HepG2 (cell line): Measurements from ENCODE around the gene TGFBI. TPM values are rescaled to one million over a fixed set of nuclear protein-coding genes. Genes with fewer than 3 reads are reported as not detected.

Experiments
- GATAD1 ChIP-seq: IDR thresholded peaks from 2 replicates; pipeline ENCODE4 v1.6.1; 2016; ENCODE audit warnings: missing genetic modification reagents, missing compliant biosample characterization
- IKZF4 ChIP-seq: sonication (generic); formaldehyde crosslinking; IDR thresholded peaks from 2 replicates; pipeline ENCODE4 v1.5.1; 2020; ENCODE audit warnings: borderline replicate concordance, mild to moderate bottlenecking, low read depth, missing genetic modification reagents; ENCODE audit errors: not compliant biosample characterization
- POGK ChIP-seq: sonication (generic); formaldehyde crosslinking; conservative IDR thresholded peaks from 2 replicates; pipeline ENCODE4 v1.8.0; 2022; ENCODE audit warnings: mild to moderate bottlenecking, moderate library complexity, missing genetic modification reagents
- TCF7L2 ChIP-seq: IDR thresholded peaks from 2 replicates; pipeline ENCODE4 v1.6.1; 2011; ENCODE audit warnings: mild to moderate bottlenecking, low read depth, low read length, moderate library complexity
- TP53 ChIP-seq: sonication (generic); formaldehyde crosslinking; conservative IDR thresholded peaks from 2 replicates; pipeline ENCODE4 v1.4.0; 2020; ENCODE audit warnings: missing genetic modification reagents
- ZBTB25 ChIP-seq: IDR thresholded peaks from 2 replicates; pipeline ENCODE4 v1.6.1; 2018; ENCODE audit warnings: missing genetic modification reagents
- ZFP62 ChIP-seq: sonication (generic); formaldehyde crosslinking; IDR thresholded peaks from 2 replicates; pipeline ENCODE4 v1.4.0; 2020; ENCODE audit warnings: missing genetic modification reagents
- ZNF207 ChIP-seq: fragments of 450-650 bp; IDR thresholded peaks from 2 replicates; pipeline ENCODE4 v1.6.1; 2016; ENCODE audit warnings: antibody characterized with exemption, borderline replicate concordance
- ZNF275 ChIP-seq: sonication (generic); formaldehyde crosslinking; IDR thresholded peaks from 2 replicates; pipeline ENCODE4 v1.8.0; 2022; ENCODE audit warnings: missing genetic modification reagents, mild to moderate bottlenecking, inconsistent platforms, borderline replicate concordance
- ZNF367 ChIP-seq: sonication (generic); formaldehyde crosslinking; IDR thresholded peaks from 2 replicates; pipeline ENCODE4 v1.4.0; 2020; ENCODE audit warnings: missing genetic modification reagents, borderline replicate concordance
- ZNF446 ChIP-seq: sonication (generic); formaldehyde crosslinking; IDR thresholded peaks from 2 replicates; pipeline ENCODE4 v1.5.0; 2020; ENCODE audit warnings: mild to moderate bottlenecking, missing genetic modification reagents
- ZNF619 ChIP-seq: sonication (generic); formaldehyde crosslinking; IDR thresholded peaks from 2 replicates; pipeline ENCODE4 v1.4.0; 2020; ENCODE audit warnings: mild to moderate bottlenecking, missing genetic modification reagents
- ZNF710 ChIP-seq: sonication (generic); formaldehyde crosslinking; IDR thresholded peaks from 2 replicates; pipeline ENCODE4 v1.5.0; 2020; ENCODE audit warnings: mild to moderate bottlenecking, missing genetic modification reagents, borderline replicate concordance
- ZNF776 ChIP-seq: sonication (generic); formaldehyde crosslinking; IDR thresholded peaks from 2 replicates; pipeline ENCODE4 v1.4.0; 2020; ENCODE audit warnings: mild to moderate bottlenecking, missing genetic modification reagents
- polyA plus RNA-seq, 8 experiments: library from polyadenylated mRNA; depleted of rRNA in 3 of 8; stranded (reverse) in 7 of 8; unstranded in 1 of 8; fragments of >200 nt; fragmentation: Illumina TruSeq in 4 of 8; extraction: Trizol in 4 of 8; gene quantifications; 2 replicates each; pipeline versions ENCODE4 v1.2.1 to v1.2.3, GENCODE V29; 2011 to 2016; ENCODE audit warnings: low read depth in 4 of 8, missing spikeins in 1 of 8, mixed read lengths in 1 of 8; ENCODE audit not compliant: insufficient read depth in 1 of 8
- total RNA-seq, 5 experiments: library from RNA; depleted of rRNA; stranded (reverse); fragments of >200 nt; fragmentation: Illumina TruSeq; extraction: Trizol; gene quantifications; 2 replicates each; pipeline ENCODE4 v1.2.3, GENCODE V29; 2016; ENCODE audit warnings: low read depth in 1 of 5
- TF ChIP-seq, protein P1 (sequence below): sonication (generic); formaldehyde crosslinking; IDR thresholded peaks from 2 replicates; pipeline ENCODE4 v1.9.0; 2022; ENCODE audit warnings: low read depth, missing genetic modification reagents

Gene TGFBI
- total and polyA plus RNA-seq, 2 of the 13 experiments (the other 11 are each of a cell fraction or from before 2014, with no cell fraction given) = 275 to 457 TPM

- TF ChIP-seq POGK = peak; percentile 86
- 0 out of 2 replicates have a peak, but pooled peaks have one; percentile 17 for TF ChIP-seq GATAD1 (CRISPR knock-in tag)
- TF ChIP-seq TCF7L2 = no peak
- no peak; the same call in 1 of the 2 replicates for TF ChIP-seq ZBTB25 (CRISPR knock-in tag)
- peak; percentile 82 for TF ChIP-seq ZNF710 (CRISPR knock-in tag)
- TF ChIP-seq IKZF4 (CRISPR knock-in tag) = no peak
- TF ChIP-seq ZNF446 (CRISPR knock-in tag) = no peak
- TF ChIP-seq TP53 = 0 out of 2 replicates have a peak, but pooled peaks have one; percentile 45
- TF ChIP-seq, protein P1, sequence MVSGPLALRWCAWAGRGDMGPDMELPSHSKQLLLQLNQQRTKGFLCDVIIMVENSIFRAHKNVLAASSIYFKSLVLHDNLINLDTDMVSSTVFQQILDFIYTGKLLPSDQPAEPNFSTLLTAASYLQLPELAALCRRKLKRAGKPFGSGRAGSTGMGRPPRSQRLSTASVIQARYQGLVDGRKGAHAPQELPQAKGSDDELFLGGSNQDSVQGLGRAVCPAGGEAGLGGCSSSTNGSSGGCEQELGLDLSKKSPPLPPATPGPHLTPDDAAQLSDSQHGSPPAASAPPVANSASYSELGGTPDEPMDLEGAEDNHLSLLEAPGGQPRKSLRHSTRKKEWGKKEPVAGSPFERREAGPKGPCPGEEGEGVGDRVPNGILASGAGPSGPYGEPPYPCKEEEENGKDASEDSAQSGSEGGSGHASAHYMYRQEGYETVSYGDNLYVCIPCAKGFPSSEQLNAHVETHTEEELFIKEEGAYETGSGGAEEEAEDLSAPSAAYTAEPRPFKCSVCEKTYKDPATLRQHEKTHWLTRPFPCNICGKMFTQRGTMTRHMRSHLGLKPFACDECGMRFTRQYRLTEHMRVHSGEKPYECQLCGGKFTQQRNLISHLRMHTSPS (CRISPR knock-in tag) = peak; percentile 87
- TF ChIP-seq ZNF776 (CRISPR knock-in tag) = peak; percentile 84; the same call in 1 of the 2 replicates
- no peak for TF ChIP-seq ZFP62 (CRISPR knock-in tag)
- TF ChIP-seq ZNF619 (CRISPR knock-in tag) = 0 out of 2 replicates have a peak, but pooled peaks have one; percentile 35
- TF ChIP-seq ZNF207 = no peak
- TF ChIP-seq ZNF367 = no peak
- TF ChIP-seq ZNF275 (CRISPR knock-in tag) = peak; percentile 84
These were observed at the start of gene TGFBI (continued) for GRCh38 chr5:136028782-136029742.
